Hepatocyte (in vitro differentiated cells): ENCODE data around the gene C2CD5. TPM values are rescaled to one million over a fixed set of nuclear protein-coding genes. Genes with fewer than 3 reads are reported as not detected.
A peak's percentile ranks its signal among the peaks of the same experiment; 100 is the strongest.

Experiments used
- DNase-seq: peaks from one replicate; pipeline ENCODE4 v3.0.0-alpha.2; 2016; ENCODE audit warnings: low spot score
- H2AFZ ChIP-seq: fragments of 200-600 bp; sonication (generic); 2 replicates; pipeline ENCODE4 v1.6.0; 2016; ENCODE audit warnings: antibody characterized with exemption, mild to moderate bottlenecking
- H3K27ac ChIP-seq: fragments of 200-600 bp; sonication (generic); 2 replicates; pipeline ENCODE4 v1.5.1; 2016; ENCODE audit warnings: mild to moderate bottlenecking
- H3K27me3 ChIP-seq: fragments of 200-600 bp; sonication (generic); 2 replicates; pipeline ENCODE4 v1.6.1; 2016
- H3K36me3 ChIP-seq: fragments of 200-600 bp; sonication (generic); replicated peaks from 2 replicates; pipeline ENCODE4 v1.5.1; 2016; ENCODE audit warnings: low read depth; ENCODE audit not compliant: insufficient read depth
- H3K4me1 ChIP-seq: fragments of 200-600 bp; sonication (generic); 2 replicates; pipeline ENCODE4 v1.5.1; 2016; ENCODE audit warnings: mild to moderate bottlenecking, moderate library complexity; ENCODE audit not compliant: insufficient read depth
- H3K4me2 ChIP-seq: fragments of 200-600 bp; sonication (generic); 2 replicates; pipeline ENCODE4 v1.6.0; 2016
- H3K4me3 ChIP-seq: fragments of 200-600 bp; sonication (generic); 2 replicates; pipeline ENCODE4 v1.5.1; 2016; ENCODE audit warnings: mild to moderate bottlenecking
- H3K79me2 ChIP-seq: fragments of 200-600 bp; sonication (generic); 2 replicates; pipeline ENCODE4 v1.6.0; 2017; ENCODE audit warnings: mild to moderate bottlenecking
- H3K9me2 ChIP-seq: fragments of 200-600 bp; sonication (generic); replicated peaks from 2 replicates; pipeline ENCODE4 v1.6.0; 2017; ENCODE audit warnings: mild to moderate bottlenecking; ENCODE audit not compliant: insufficient read depth
- H3K9me3 ChIP-seq: fragments of 200-600 bp; sonication (generic); 2 replicates; pipeline ENCODE4 v1.5.1; 2016; ENCODE audit warnings: low read depth, mild to moderate bottlenecking
- H4K20me1 ChIP-seq: fragments of 200-600 bp; sonication (generic); 2 replicates; pipeline ENCODE4 v1.6.0; 2016; ENCODE audit warnings: mild to moderate bottlenecking; ENCODE audit not compliant: insufficient read depth, poor library complexity, severe bottlenecking
- CTCF ChIP-seq: fragments of 200-600 bp; sonication (generic); IDR thresholded peaks from 2 replicates; pipeline ENCODE4 v1.5.1; 2016; ENCODE audit warnings: antibody characterized with exemption, mild to moderate bottlenecking; ENCODE audit not compliant: poor library complexity
- EZH2 ChIP-seq: fragments of 200-600 bp; sonication (generic); IDR thresholded peaks from 2 replicates; pipeline ENCODE4 v1.6.1; 2016; ENCODE audit warnings: antibody characterized with exemption, mild to moderate bottlenecking, borderline replicate concordance
- EZH2phosphoT487 ChIP-seq: fragments of 200-600 bp; sonication (generic); IDR thresholded peaks from one replicate; pipeline ENCODE4 v1.6.1; 2018; ENCODE audit warnings: antibody characterized with exemption, mild to moderate bottlenecking, low read depth, moderate library complexity; ENCODE audit not compliant: unreplicated experiment, severe bottlenecking
- WGBS: methylation state at CpG from one replicate; pipeline ENCODE4 v1.1.6; 2016; ENCODE audit warnings: low lambda C conversion rate; ENCODE audit errors: missing lambda C conversion rate; 5-methylcytosine and 5-hydroxymethylcytosine counted together
- polyA plus RNA-seq: library from polyadenylated mRNA; unstranded; fragments of >200 nt; fragmentation: Nextera tagmentation; extraction: Ambion mirVana; gene quantifications from 2 replicates; pipeline ENCODE4 v1.2.1, GENCODE V29; 2016
- total RNA-seq: library from RNA; depleted of rRNA; stranded (reverse); fragments of >200 nt; gene quantifications from 2 replicates; pipeline ENCODE4 v1.2.3, GENCODE V29; 2014

The C2CD5 gene
- total and polyA plus RNA-seq, 2 experiments from 2014 or later = 7.3 to 20.5 TPM

GRCh38 chr12:22409377-22410164 is 134.8 kb downstream of the C2CD5 start:
- Histone ChIP-seq H3K4me2 (peak overlapping the region; percentile 6), H3K4me1 (no peaks in the 10 kb centered on the region), H3K79me2 (no peaks in the 10 kb centered on the region), H3K27me3 (no peaks in the 10 kb centered on the region), H3K9me3 (no peaks in the 10 kb centered on the region), H3K4me3 (no peak overlapping the region), H3K36me3 (no peaks in the 10 kb centered on the region), H3K27ac (no peak overlapping the region), H3K9me2 (no peaks in the 10 kb centered on the region), H2AFZ (no peak overlapping the region), H4K20me1 (no peaks in the 10 kb centered on the region)
- no peak for DNase-seq
- TF ChIP-seq EZH2phosphoT487 (no peak), EZH2 (no peak), CTCF (no peak)
- WGBS = 84% methylated on average over 12 of the region's 12 CpGs

GRCh38 chr12:22408610-22409376 is 135.5 kb downstream of the C2CD5 start:
- Histone ChIP-seq H3K4me3 (no peak overlapping the region), H3K4me2 (peak overlapping the region; percentile 6), H3K27me3 (no peaks in the 10 kb centered on the region), H3K27ac (no peak overlapping the region), H3K36me3 (no peaks in the 10 kb centered on the region), H2AFZ (no peak overlapping the region), H3K79me2 (no peaks in the 10 kb centered on the region), H3K4me1 (no peaks in the 10 kb centered on the region), H3K9me2 (no peaks in the 10 kb centered on the region), H3K9me3 (no peaks in the 10 kb centered on the region), H4K20me1 (no peaks in the 10 kb centered on the region)
- 63% methylated on average over 8 of the region's 8 CpGs for WGBS
- DNase-seq = peak; percentile 6
- TF ChIP-seq EZH2 = no peak
- no peak for TF ChIP-seq CTCF
- TF ChIP-seq EZH2phosphoT487 = no peak

- no peaks in the 10 kb centered on the region for H3K36me3 ChIP-seq
- no peak overlapping the region for H3K4me2 ChIP-seq
- no peaks in the 10 kb centered on the region for H3K4me1 ChIP-seq
- no peak overlapping the region for H3K4me3 ChIP-seq
- H2AFZ ChIP-seq = no peak overlapping the region
- no peak for TF ChIP-seq EZH2
- no peak overlapping the region for H3K27ac ChIP-seq
- H3K9me2 ChIP-seq = no peaks in the 10 kb centered on the region
- DNase-seq = no peak
- H3K9me3 ChIP-seq = no peaks in the 10 kb centered on the region
- no peaks in the 10 kb centered on the region for H4K20me1 ChIP-seq
- no peaks in the 10 kb centered on the region for H3K27me3 ChIP-seq
- no peaks in the 10 kb centered on the region for H3K79me2 ChIP-seq
- WGBS = 70% methylated on average over 3 of the region's 3 CpGs
Measured at GRCh38 chr12:22407397-22407796, 136.9 kb downstream of the C2CD5 start.

- Histone ChIP-seq H3K4me1 (no peaks in the 10 kb centered on the region), H3K4me2 (no peak overlapping the region), H3K4me3 (no peak overlapping the region), H4K20me1 (no peaks in the 10 kb centered on the region), H3K9me3 (no peaks in the 10 kb centered on the region), H3K36me3 (no peaks in the 10 kb centered on the region), H3K9me2 (no peaks in the 10 kb centered on the region), H3K79me2 (no peaks in the 10 kb centered on the region), H3K27me3 (no peaks in the 10 kb centered on the region), H2AFZ (no peak overlapping the region), H3K27ac (no peak overlapping the region)
- DNase-seq = no peak
- no peak for TF ChIP-seq EZH2phosphoT487
- no peak for TF ChIP-seq CTCF
- no peak for TF ChIP-seq EZH2
- WGBS = 97% methylated on average over 1 of the region's 1 CpG
Measured at GRCh38 chr12:22406627-22407026, 137.7 kb downstream of the C2CD5 start.
